Measurements from ENCODE around the gene TMSB10. TPM values are rescaled to one million over a fixed set of nuclear protein-coding genes. Genes with fewer than 3 reads are reported as not detected.
A peak's percentile ranks its signal among the peaks of the same experiment; 100 is the strongest.

TMSB10 gene
- total and polyA plus RNA-seq, 10 donors: 1,416 to 3,827 (median 2,602) TPM

DNA sequence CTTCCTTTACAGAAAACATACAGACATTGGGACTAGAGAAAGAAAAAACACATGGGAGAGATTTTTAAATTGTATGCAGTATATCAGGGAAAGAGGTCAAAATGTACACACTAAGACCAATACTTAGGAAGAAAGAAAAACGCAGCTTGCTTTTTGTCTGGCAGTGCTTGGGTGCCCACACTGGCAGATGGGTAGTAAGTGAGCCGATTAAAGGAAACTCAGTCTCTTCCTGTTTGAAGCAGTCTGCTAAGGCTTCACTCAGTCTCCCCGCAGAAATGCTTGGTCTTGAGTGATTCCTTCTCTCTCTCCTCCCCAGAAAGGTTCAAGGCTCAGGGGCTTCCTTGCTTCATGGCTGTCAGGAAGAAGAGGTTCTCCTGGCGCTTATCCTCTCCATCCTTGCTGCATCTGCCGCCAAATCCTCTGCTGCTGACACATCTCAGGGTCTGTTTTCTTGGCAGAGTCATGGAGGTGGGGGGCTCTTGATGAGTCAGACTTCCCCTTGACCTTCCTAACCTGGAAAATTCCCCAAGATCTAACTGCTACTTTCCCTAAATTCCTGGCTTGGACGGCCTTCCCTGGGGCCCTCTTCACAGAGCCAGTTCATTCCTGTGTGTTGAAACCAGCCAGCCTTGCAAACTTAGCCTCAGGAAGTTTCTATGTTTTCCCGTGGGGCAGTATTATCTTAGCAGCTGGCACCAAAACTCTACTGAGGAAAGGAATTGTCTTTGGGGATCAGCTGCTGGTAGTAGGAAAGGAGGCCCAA lies 10.5 kb upstream of the TMSB10 start:
- no peak for TF ChIP-seq POLR2A (IDR thresholded peaks at IDR 0.05)
- TF ChIP-seq, protein P1, sequence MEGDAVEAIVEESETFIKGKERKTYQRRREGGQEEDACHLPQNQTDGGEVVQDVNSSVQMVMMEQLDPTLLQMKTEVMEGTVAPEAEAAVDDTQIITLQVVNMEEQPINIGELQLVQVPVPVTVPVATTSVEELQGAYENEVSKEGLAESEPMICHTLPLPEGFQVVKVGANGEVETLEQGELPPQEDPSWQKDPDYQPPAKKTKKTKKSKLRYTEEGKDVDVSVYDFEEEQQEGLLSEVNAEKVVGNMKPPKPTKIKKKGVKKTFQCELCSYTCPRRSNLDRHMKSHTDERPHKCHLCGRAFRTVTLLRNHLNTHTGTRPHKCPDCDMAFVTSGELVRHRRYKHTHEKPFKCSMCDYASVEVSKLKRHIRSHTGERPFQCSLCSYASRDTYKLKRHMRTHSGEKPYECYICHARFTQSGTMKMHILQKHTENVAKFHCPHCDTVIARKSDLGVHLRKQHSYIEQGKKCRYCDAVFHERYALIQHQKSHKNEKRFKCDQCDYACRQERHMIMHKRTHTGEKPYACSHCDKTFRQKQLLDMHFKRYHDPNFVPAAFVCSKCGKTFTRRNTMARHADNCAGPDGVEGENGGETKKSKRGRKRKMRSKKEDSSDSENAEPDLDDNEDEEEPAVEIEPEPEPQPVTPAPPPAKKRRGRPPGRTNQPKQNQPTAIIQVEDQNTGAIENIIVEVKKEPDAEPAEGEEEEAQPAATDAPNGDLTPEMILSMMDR (IDR thresholded peaks at IDR 0.05 in 8 of 11, conservative IDR thresholded peaks at IDR 0.05 in 3 of 11): no peak
- peak in 1 of 3 donors; percentile 19 for TF ChIP-seq POLR2AphosphoS5 (IDR thresholded peaks at IDR 0.05)
- no peaks in the 10 kb centered on the region for H3K27me3 ChIP-seq (replicated peaks in 1 of 7)
- intact Hi-C loops (cut with DNase I; ENCODE audit: low total_unique reads): no loop called here
- H3K4me3 ChIP-seq: peak overlapping the region in 1 of 8 donors; percentile 37
- peaks cover 24 to 77% (median 49%) of the 10 kb centered on the region in 6 donors for H3K4me1 ChIP-seq
- no peaks in the 10 kb centered on the region for H3K36me3 ChIP-seq
- peak overlapping the region; percentile 44 to 87 (median 72) for H3K27ac ChIP-seq
- H3K9me3 ChIP-seq: no peaks in the 10 kb centered on the region
- no peak for DNase-seq
- WGBS, 5 donors: 19 to 29% (median 29%) methylated on average over 7 of the region's 7 CpGs

DNA sequence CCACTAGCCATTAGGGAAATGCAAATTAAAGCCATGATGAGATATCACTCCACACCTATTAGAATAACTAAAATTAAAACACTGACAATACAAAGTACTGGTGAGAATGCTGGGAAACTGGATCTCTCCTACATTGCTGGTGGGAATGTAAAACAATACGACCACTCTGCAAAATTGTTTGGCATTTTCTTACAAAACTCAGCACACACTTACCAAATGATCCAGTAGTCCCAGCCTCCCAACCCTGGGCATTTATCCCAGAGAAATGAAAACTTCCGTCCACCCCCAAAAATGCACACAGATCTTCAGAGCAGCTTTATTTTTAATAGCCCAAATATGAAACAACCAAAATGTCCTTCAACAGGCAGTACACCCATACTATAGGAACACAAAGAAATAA lies 8.9 kb upstream of the TMSB10 start:
- no peak overlapping the region for H3K4me3 ChIP-seq
- 75 to 91% (median 87%) methylated on average over 2 of the region's 2 CpGs for WGBS, 5 donors
- H3K4me1 ChIP-seq: peaks cover 24 to 74% (median 48%) of the 10 kb centered on the region in 6 donors
- no peak for DNase-seq
- H3K27me3 ChIP-seq (replicated peaks in 1 of 7): no peaks in the 10 kb centered on the region
- TF ChIP-seq, protein P1 (IDR thresholded peaks at IDR 0.05 in 8 of 11, conservative IDR thresholded peaks at IDR 0.05 in 3 of 11): no peak
- no peak for TF ChIP-seq POLR2A (IDR thresholded peaks at IDR 0.05)
- TF ChIP-seq POLR2AphosphoS5 (IDR thresholded peaks at IDR 0.05): no peak
- H3K9me3 ChIP-seq: no peaks in the 10 kb centered on the region
- no peaks in the 10 kb centered on the region for H3K36me3 ChIP-seq
- H3K27ac ChIP-seq: peak overlapping the region in 2 of 8 donors; percentile 75 to 89
- intact Hi-C loops (cut with DNase I; ENCODE audit: low total_unique reads): no loop called here

DNA sequence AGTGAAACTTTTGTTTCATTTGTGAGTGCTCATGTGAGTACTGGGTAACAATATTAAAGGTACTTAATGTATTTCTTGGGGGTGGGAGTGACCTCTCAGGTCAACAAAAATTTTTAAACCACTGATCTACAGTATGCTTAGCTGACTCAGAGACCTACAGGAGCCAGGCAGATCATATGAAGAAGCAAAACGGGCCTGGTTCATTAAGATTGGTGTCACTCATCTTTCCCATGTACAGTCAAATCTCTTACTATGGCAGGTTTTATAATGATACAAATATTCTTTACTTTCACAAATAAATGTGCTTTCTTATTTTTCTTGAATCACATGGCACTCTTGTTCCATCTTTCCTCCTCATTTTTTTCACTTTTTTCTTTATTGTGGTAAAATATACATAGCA lies 7.7 kb upstream of the TMSB10 start:
- Histone ChIP-seq H3K36me3 (no peaks in the 10 kb centered on the region), H3K4me1 (peaks cover 24 to 72% (median 47%) of the 10 kb centered on the region in 6 donors), H3K27me3 (replicated peaks in 1 of 7) (no peaks in the 10 kb centered on the region), H3K27ac (peak overlapping the region; percentile 23 to 89 (median 74)), H3K9me3 (no peaks in the 10 kb centered on the region), H3K4me3 (no peak overlapping the region)
- DNase-seq: no peak
- 38 to 71% (median 50%) methylated on average over 1 of the region's 1 CpG for WGBS, 5 donors
- TF ChIP-seq, protein P1 (IDR thresholded peaks at IDR 0.05 in 8 of 11, conservative IDR thresholded peaks at IDR 0.05 in 3 of 11): no peak
- no peak for TF ChIP-seq POLR2A (IDR thresholded peaks at IDR 0.05)
- no peak for TF ChIP-seq POLR2AphosphoS5 (IDR thresholded peaks at IDR 0.05)
- intact Hi-C loops (cut with DNase I; ENCODE audit: low total_unique reads): no loop called here
